Mucosa of descending colon (tissue), 3 donors: Measurements from ENCODE around the gene MBOAT1. TPM values are rescaled to one million over a fixed set of nuclear protein-coding genes. Genes with fewer than 3 reads are reported as not detected.

Source experiments
- ATAC-seq: fragments of 200-7000 bp; cut with Tn5 transposase; one replicate; pipeline ENCODE4 v1.9.1; 2020; ENCODE audit warnings: mild to moderate bottlenecking, moderate library complexity
- DNase-seq, 3 donors: peaks; one replicate each; pipeline ENCODE4 v3.0.0-alpha.2; 2020
- H3K36me3 ChIP-seq: fragments of 200-600 bp; one replicate; pipeline ENCODE4 v1.8.0; 2021; ENCODE audit warnings: low read depth, mild to moderate bottlenecking
- H3K4me1 ChIP-seq: fragments of 200-600 bp; one replicate; pipeline ENCODE4 v1.8.0; 2021; ENCODE audit warnings: low read depth, mild to moderate bottlenecking
- H3K4me3 ChIP-seq: fragments of 200-600 bp; one replicate; pipeline ENCODE4 v1.8.0; 2021; ENCODE audit warnings: mild to moderate bottlenecking
- H3K9me3 ChIP-seq: fragments of 200-600 bp; one replicate; pipeline ENCODE4 v1.8.0; 2021; ENCODE audit warnings: mild to moderate bottlenecking
- CTCF ChIP-seq: fragments of 200-600 bp; IDR thresholded peaks from one replicate; pipeline ENCODE4 v1.8.0; 2022; ENCODE audit warnings: antibody characterized with exemption, mild to moderate bottlenecking
- intact Hi-C, 2 donors: fragments of 100-400 bp; cut with DNase I in 1 of 2; cut with micrococcal nuclease in 1 of 2; formaldehyde crosslinking; loops; one replicate each; pipeline versions ENCODE4 v1.11.0 to v1.11.1; 2022; cut with DNase I, micrococcal nuclease
- total RNA-seq, 3 donors: library from RNA; stranded (reverse); fragmentation: NEBNext Ultra II Directional in 2 of 3; extraction: Animal tissue kit (Norgen Biotek cat#: 25700) in 2 of 3; gene quantifications; one replicate each; pipeline versions ENCODE4 v1.2.1 to v1.2.4, GENCODE V29; 2021 to 2023
- donor health status: DM: no; HTN: no; CAD: no; lungs with moderate emphysema.
- donor health status: DM: no; HTN: no; CAD: no.
- donor health status: DM: no; HTN: yes; CAD: no.

The MBOAT1 gene
- total RNA-seq, 3 donors from 2014 or later = 33.7 to 77.0 (median 54.4) TPM

DNA sequence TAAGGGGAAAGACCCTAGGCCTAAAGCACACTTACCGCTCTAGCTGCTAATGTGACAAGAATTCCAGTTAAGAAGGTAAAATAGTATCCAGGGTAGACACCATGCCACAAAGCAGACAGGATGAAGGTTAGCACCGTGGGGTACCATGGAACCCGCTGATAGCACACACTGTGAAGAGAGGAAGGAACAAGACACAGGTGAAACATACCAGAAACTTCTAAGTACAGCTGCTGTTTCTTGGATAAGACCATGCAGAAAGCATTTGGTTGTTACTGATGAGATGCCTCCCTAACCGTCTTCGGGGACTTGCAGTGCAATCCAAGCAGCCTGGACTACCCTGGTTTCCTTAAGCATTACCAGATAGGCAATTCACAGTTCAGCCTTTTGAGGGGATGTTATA, 99.4 kb downstream of the MBOAT1 start:
- ATAC-seq (no peak), DNase-seq (no peak)
- Histone ChIP-seq H3K4me1 (no peaks in the 10 kb centered on the region), H3K4me3 (no peak overlapping the region), H3K36me3 (no peaks in the 10 kb centered on the region), H3K9me3 (no peaks in the 10 kb centered on the region)
- TF ChIP-seq CTCF = no peak
- intact Hi-C loops = no loop called here

DNA sequence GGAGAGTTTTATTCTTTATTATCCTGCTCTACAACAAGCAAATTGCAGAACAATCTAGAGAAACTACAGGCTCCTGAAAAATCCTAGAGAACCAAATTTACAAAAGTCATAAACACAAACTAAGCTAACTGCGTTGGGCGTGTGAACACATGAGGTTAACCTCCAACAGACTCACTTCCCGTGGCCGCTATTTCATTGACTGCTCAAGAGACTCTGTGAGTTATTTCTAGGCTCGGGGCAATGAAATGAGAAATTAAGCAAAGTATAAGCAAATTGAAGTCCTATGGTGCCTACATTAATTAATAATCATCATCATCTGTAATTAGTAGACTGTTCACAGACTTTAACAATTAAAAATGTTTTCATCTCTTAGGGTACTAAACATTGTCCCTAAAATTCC, 100.0 kb downstream of the MBOAT1 start:
- ATAC-seq = no peak
- Histone ChIP-seq H3K4me1 (no peaks in the 10 kb centered on the region), H3K36me3 (no peaks in the 10 kb centered on the region), H3K9me3 (no peaks in the 10 kb centered on the region), H3K4me3 (no peak overlapping the region)
- intact Hi-C loops = no loop called here
- DNase-seq = no peak
- TF ChIP-seq CTCF = no peak

- Histone ChIP-seq H3K4me3 (no peak overlapping the region), H3K9me3 (no peaks in the 10 kb centered on the region), H3K4me1 (no peaks in the 10 kb centered on the region), H3K36me3 (no peaks in the 10 kb centered on the region)
- intact Hi-C loops = no loop called here
- DNase-seq = no peak
- no peak for TF ChIP-seq CTCF
- no peak for ATAC-seq
Observed at GRCh38 chr6:20110478-20110877, 101.8 kb downstream of the MBOAT1 start.

GRCh38 chr6:20109526-20109925, 102.7 kb downstream of the MBOAT1 start:
- H3K36me3 ChIP-seq = no peaks in the 10 kb centered on the region
- intact Hi-C loops = no loop called here
- TF ChIP-seq CTCF = no peak

GRCh38 chr6:20105838-20106237, 106.4 kb downstream of the MBOAT1 start:
- H3K9me3 ChIP-seq = no peaks in the 10 kb centered on the region
- intact Hi-C loops = no loop called here
- H3K36me3 ChIP-seq = no peaks in the 10 kb centered on the region
- no peak for ATAC-seq
- H3K4me1 ChIP-seq = no peaks in the 10 kb centered on the region
- no peak for TF ChIP-seq CTCF
- no peak for DNase-seq
- H3K4me3 ChIP-seq = no peak overlapping the region

More at GRCh38 chr6:20109526-20109925, 102.7 kb downstream of the MBOAT1 start:
- Histone ChIP-seq H3K9me3 (no peaks in the 10 kb centered on the region), H3K4me1 (no peaks in the 10 kb centered on the region), H3K4me3 (no peak overlapping the region)
- ATAC-seq = no peak
- DNase-seq = no peak

DNA sequence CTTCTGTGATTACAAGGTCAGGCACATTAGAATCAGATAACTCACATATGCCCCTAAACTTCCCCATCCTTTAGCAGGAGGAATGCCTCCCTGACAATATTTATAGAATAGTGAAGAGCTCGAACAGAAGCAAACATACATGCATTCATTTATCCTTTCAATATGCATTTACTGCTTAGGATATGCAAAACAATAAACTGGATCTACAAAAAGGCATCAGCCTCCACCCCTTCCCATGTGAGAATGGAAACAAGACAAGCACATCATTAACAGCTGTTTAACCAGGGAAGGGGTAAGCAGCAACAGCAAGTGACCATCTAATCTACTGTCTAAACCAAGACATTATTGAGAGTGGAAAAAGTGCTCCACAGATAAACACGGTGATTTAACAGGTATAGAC, 107.6 kb downstream of the MBOAT1 start:
- Histone ChIP-seq H3K4me1 (no peaks in the 10 kb centered on the region), H3K9me3 (no peaks in the 10 kb centered on the region), H3K36me3 (no peaks in the 10 kb centered on the region), H3K4me3 (no peak overlapping the region)
- DNase-seq = no peak
- TF ChIP-seq CTCF = no peak
- no peak for ATAC-seq
- intact Hi-C loops = no loop called here
